ENCODE results near the gene COPS7A. TPM values are rescaled to one million over a fixed set of nuclear protein-coding genes. Genes with fewer than 3 reads are reported as not detected.

COPS7A gene
- total RNA-seq, 1 donor: 98.8 TPM

- TF ChIP-seq CTCF (IDR thresholded peaks at IDR 0.05; ENCODE audit: extremely low read depth, low read depth, low read length): no peak
- H3K36me3 ChIP-seq (ENCODE audit: insufficient read depth, low read length): peaks cover 27% of the 10 kb centered on the region
- H3K4me3 ChIP-seq (ENCODE audit: insufficient read depth, low read length): no peak overlapping the region
- peaks cover 19% of the 10 kb centered on the region for H3K4me1 ChIP-seq (ENCODE audit: insufficient read depth, low read length)
- H3K79me2 ChIP-seq (ENCODE audit: insufficient read depth, low read length): peaks cover 33% of the 10 kb centered on the region
- H3K27ac ChIP-seq (ENCODE audit: low read depth, low read length): no peak overlapping the region
- H3K27me3 ChIP-seq (ENCODE audit: insufficient read depth, low read length): no peaks in the 10 kb centered on the region
- DNase-seq (ENCODE audit: insufficient read length, low spot score, missing footprints): no peak
- peaks cover 23% of the 10 kb centered on the region for H4K20me1 ChIP-seq (ENCODE audit: insufficient read depth, low read length)
- no peak overlapping the region for H2AFZ ChIP-seq (ENCODE audit: low read length)
- H3K9me3 ChIP-seq (ENCODE audit: low read depth, low read length): no peaks in the 10 kb centered on the region
- no peak overlapping the region for H3K4me2 ChIP-seq (ENCODE audit: insufficient read depth, low read length)
Observed at GRCh38 chr12:6754411-6754810, 30.6 kb downstream of the COPS7A start.

- no peak overlapping the region for H3K4me3 ChIP-seq (ENCODE audit: insufficient read depth, low read length)
- no peak overlapping the region for H3K4me2 ChIP-seq (ENCODE audit: insufficient read depth, low read length)
- H3K9me3 ChIP-seq (ENCODE audit: low read depth, low read length): no peaks in the 10 kb centered on the region
- no peaks in the 10 kb centered on the region for H3K36me3 ChIP-seq (ENCODE audit: insufficient read depth, low read length)
- no peaks in the 10 kb centered on the region for H3K27me3 ChIP-seq (ENCODE audit: insufficient read depth, low read length)
- peaks cover 7% of the 10 kb centered on the region for H3K79me2 ChIP-seq (ENCODE audit: insufficient read depth, low read length)
- peak; percentile 23 for DNase-seq (ENCODE audit: insufficient read length, low spot score, missing footprints)
- peaks cover 6% of the 10 kb centered on the region for H3K4me1 ChIP-seq (ENCODE audit: insufficient read depth, low read length)
- no peak overlapping the region for H3K27ac ChIP-seq (ENCODE audit: low read depth, low read length)
- no peak for TF ChIP-seq CTCF (IDR thresholded peaks at IDR 0.05; ENCODE audit: extremely low read depth, low read depth, low read length)
- no peak overlapping the region for H2AFZ ChIP-seq (ENCODE audit: low read length)
- H4K20me1 ChIP-seq (ENCODE audit: insufficient read depth, low read length): peaks cover 4% of the 10 kb centered on the region
Observed at GRCh38 chr12:6757028-6757690, 33.3 kb downstream of the COPS7A start.

- Histone ChIP-seq H3K27me3 (ENCODE audit: insufficient read depth, low read length) (no peaks in the 10 kb centered on the region), H3K27ac (ENCODE audit: low read depth, low read length) (no peak overlapping the region), H3K79me2 (ENCODE audit: insufficient read depth, low read length) (no peaks in the 10 kb centered on the region), H2AFZ (ENCODE audit: low read length) (no peak overlapping the region), H3K4me2 (ENCODE audit: insufficient read depth, low read length) (no peak overlapping the region), H3K36me3 (ENCODE audit: insufficient read depth, low read length) (no peaks in the 10 kb centered on the region), H3K9me3 (ENCODE audit: low read depth, low read length) (no peaks in the 10 kb centered on the region), H3K4me3 (ENCODE audit: insufficient read depth, low read length) (no peak overlapping the region), H4K20me1 (ENCODE audit: insufficient read depth, low read length) (no peaks in the 10 kb centered on the region), H3K4me1 (ENCODE audit: insufficient read depth, low read length) (peaks cover 13% of the 10 kb centered on the region)
- DNase-seq (ENCODE audit: insufficient read length, low spot score, missing footprints): peak; percentile 22
- no peak for TF ChIP-seq CTCF (IDR thresholded peaks at IDR 0.05; ENCODE audit: extremely low read depth, low read depth, low read length)
Observed at GRCh38 chr12:6758506-6759095, 34.8 kb downstream of the COPS7A start.

GRCh38 chr12:6759741-6760140 lies 35.9 kb downstream of the COPS7A start:
- Histone ChIP-seq H3K9me3 (ENCODE audit: low read depth, low read length) (no peaks in the 10 kb centered on the region), H3K27ac (ENCODE audit: low read depth, low read length) (no peak overlapping the region), H3K4me2 (ENCODE audit: insufficient read depth, low read length) (no peak overlapping the region), H4K20me1 (ENCODE audit: insufficient read depth, low read length) (no peaks in the 10 kb centered on the region), H3K27me3 (ENCODE audit: insufficient read depth, low read length) (no peaks in the 10 kb centered on the region), H3K4me1 (ENCODE audit: insufficient read depth, low read length) (peaks cover 16% of the 10 kb centered on the region), H3K4me3 (ENCODE audit: insufficient read depth, low read length) (no peak overlapping the region), H3K79me2 (ENCODE audit: insufficient read depth, low read length) (no peaks in the 10 kb centered on the region), H2AFZ (ENCODE audit: low read length) (no peak overlapping the region), H3K36me3 (ENCODE audit: insufficient read depth, low read length) (no peaks in the 10 kb centered on the region)
- peak; percentile 10 for DNase-seq (ENCODE audit: insufficient read length, low spot score, missing footprints)
- TF ChIP-seq CTCF (IDR thresholded peaks at IDR 0.05; ENCODE audit: extremely low read depth, low read depth, low read length): no peak

All from osteoblast (primary cell).